K562 (cell line): Measurements from ENCODE around the gene PARP14. TPM values are rescaled to one million over a fixed set of nuclear protein-coding genes. Genes with fewer than 3 reads are reported as not detected.

ENCODE experiments used
- ATAC-seq: fragments of 200-7000 bp; cut with Tn5 transposase; 3 replicates; pipeline ENCODE4 v1.9.1; 2020; ENCODE audit warnings: moderate library complexity
- BruUV-seq: library from RNA; stranded (reverse); fragments of 400-500 nt; replicated peaks from 2 replicates; lab custom pipeline; 2021; lab: Mats Ljungman, UMichigan
- CTCF ChIA-PET: fragments of 300-600 bp; formaldehyde crosslinking; extraction: SDS; loops from one replicate; lab custom pipeline; 2021; ENCODE audit warnings: low intra/inter-chr PET ratio; lab: Yijun Ruan, JAX
- POLR2A ChIA-PET: fragments of 300-600, 350-650 bp; sonication (Branson Sonifier 250); formaldehyde crosslinking; extraction: SDS; loops from one replicate; lab custom pipeline; 2021; ENCODE audit warnings: antibody characterized with exemption, inconsistent platforms; lab: Yijun Ruan, JAX
- DNase-seq, 4 experiments: peaks; one replicate each; pipeline versions ENCODE4 v3.0.0 to v3.0.0-alpha.2; 2011 to 2018; ENCODE audit warnings: low spot score in 3 of 4, mixed read lengths in 3 of 4; ENCODE audit errors: extremely low read depth in 1 of 4
- FAIRE-seq: peaks from 2 replicates; lab custom pipeline; 2011; peaks lifted over from hg19 to GRCh38; lab: Jason Lieb, UNC
- H2AFZ ChIP-seq: 2 replicates; pipeline ENCODE4 v1.6.0; 2011; ENCODE audit warnings: low read depth, low read length, control low read depth, inconsistent platforms
- H3K27ac ChIP-seq: fragments of 200-600 bp; 3 replicates; pipeline ENCODE4 v1.8.0; 2011; ENCODE audit warnings: low read depth, mild to moderate bottlenecking, control low read depth, inconsistent platforms, low read length, moderate library complexity, mixed read lengths; ENCODE audit errors: extremely low read depth
- H3K27me3 ChIP-seq, 2 experiments: fragments of 300-600 bp in 1 of 2; 2 replicates in 1 of 2; 3 replicates in 1 of 2; pipeline versions ENCODE4 v1.6.0 to v1.8.0; 2011; ENCODE audit warnings: inconsistent platforms in 2 of 2, low read length in 2 of 2, mild to moderate bottlenecking in 1 of 2, mixed read lengths in 1 of 2, moderate library complexity in 1 of 2; ENCODE audit not compliant: control insufficient read depth in 2 of 2, insufficient read depth in 2 of 2
- H3K36me3 ChIP-seq: fragments of 300-600 bp; 3 replicates; pipeline ENCODE4 v1.8.0; 2011; ENCODE audit warnings: mild to moderate bottlenecking, low read length, inconsistent platforms; ENCODE audit not compliant: control insufficient read depth, insufficient read depth
- H3K4me1 ChIP-seq, 2 experiments: fragments of 200-600 bp in 1 of 2; replicated peaks in 1 of 2; 2 replicates in 1 of 2; 3 replicates in 1 of 2; pipeline versions ENCODE4 v1.5.1 to v1.8.0; 2011; ENCODE audit warnings: inconsistent platforms in 2 of 2, low read length in 2 of 2, mild to moderate bottlenecking in 1 of 2, mixed read lengths in 1 of 2, moderate library complexity in 1 of 2; ENCODE audit not compliant: control insufficient read depth in 2 of 2, insufficient read depth in 2 of 2
- H3K4me2 ChIP-seq: 2 replicates; pipeline ENCODE4 v1.6.1; 2011; ENCODE audit warnings: low read length, control low read depth, inconsistent platforms, mixed read lengths; ENCODE audit not compliant: insufficient read depth
- H3K4me3 ChIP-seq: fragments of 200-600 bp; sonication (generic), shearing (Covaris generic); 2 replicates; pipeline ENCODE4 v1.5.1; 2016; ENCODE audit warnings: control low read depth, inconsistent platforms
- H3K79me2 ChIP-seq: fragments of 200-600 bp; 3 replicates; pipeline ENCODE4 v1.8.0; 2011; ENCODE audit warnings: low read length, inconsistent platforms; ENCODE audit not compliant: control insufficient read depth, insufficient read depth
- H3K9ac ChIP-seq, 2 experiments: 2 replicates each; pipeline versions ENCODE4 v1.6.0 to v1.6.1; 2011; ENCODE audit warnings: low read depth in 2 of 2, low read length in 2 of 2, control low read depth in 1 of 2, inconsistent platforms in 1 of 2, mild to moderate bottlenecking in 1 of 2, mixed read lengths in 1 of 2; ENCODE audit not compliant: insufficient read depth in 1 of 2
- H3K9me1 ChIP-seq: one replicate; pipeline ENCODE4 v1.6.0; 2011; ENCODE audit warnings: inconsistent platforms, mild to moderate bottlenecking, low read length, moderate library complexity; ENCODE audit not compliant: control insufficient read depth, insufficient read depth
- H3K9me3 ChIP-seq: replicated peaks from 2 replicates; pipeline ENCODE4 v1.5.1; 2011; ENCODE audit warnings: low read depth, low read length, inconsistent platforms; ENCODE audit not compliant: control insufficient read depth, insufficient read depth
- H4K20me1 ChIP-seq: replicated peaks from 2 replicates; pipeline ENCODE4 v1.6.1; 2011; ENCODE audit warnings: low read length, inconsistent platforms, mixed read lengths; ENCODE audit not compliant: control insufficient read depth, insufficient read depth
- ARHGAP35 ChIP-seq: fragments of 450-650 bp; IDR thresholded peaks from 2 replicates; pipeline ENCODE4 v1.6.1; 2018; ENCODE audit not compliant: partially characterized antibody
- PATZ1 ChIP-seq: fragments of 250-450 bp; sonication (Bioruptor Pico); IDR thresholded peaks from 2 replicates; pipeline ENCODE4 v1.5.0; 2020; ENCODE audit warnings: mild to moderate bottlenecking, borderline replicate concordance
- SMARCC2 ChIP-seq: fragments of 450-650 bp; IDR thresholded peaks from 2 replicates; pipeline ENCODE4 v1.6.1; 2017; ENCODE audit warnings: antibody characterized with exemption, moderate library complexity, mild to moderate bottlenecking, low read depth
- TEAD4 ChIP-seq, 2 experiments: sonication (generic) in 1 of 2; formaldehyde crosslinking in 1 of 2; IDR thresholded peaks; 2 replicates each; pipeline versions ENCODE4 v1.6.1 to v1.8.0; 2012 to 2022; ENCODE audit warnings: borderline replicate concordance in 1 of 2, inconsistent platforms in 1 of 2, low read length in 1 of 2, mild to moderate bottlenecking in 1 of 2, missing genetic modification reagents in 1 of 2
- THRAP3 ChIP-seq: fragments of 450-650 bp; IDR thresholded peaks from 2 replicates; pipeline ENCODE4 v1.6.1; 2016; ENCODE audit warnings: mild to moderate bottlenecking, inconsistent platforms, borderline replicate concordance
- WGBS: fragments of 100-300 bp; shearing (Covaris generic); methylation state at CpG from one replicate; pipeline ENCODE4 v1.1.6; 2016; ENCODE audit warnings: low coverage, mixed read lengths; ENCODE audit not compliant: insufficient coverage; ENCODE audit errors: missing lambda C conversion rate; 5-methylcytosine and 5-hydroxymethylcytosine counted together
- in situ Hi-C: fragments of 300-500 bp; cut with MboI; formaldehyde crosslinking; loops from 4 replicates; pipeline ENCODE4 v1.15.0; 2018; ENCODE audit warnings: inconsistent platforms, mixed read lengths
- intact Hi-C: fragments of 100-400 bp; cut with micrococcal nuclease; formaldehyde crosslinking; loops from 2 replicates; pipeline ENCODE4 v1.14.2; 2022
- polyA plus RNA-seq, 8 experiments: library from polyadenylated mRNA; depleted of rRNA in 4 of 8; stranded (reverse) in 5 of 8; unstranded in 3 of 8; fragments of >200 nt; fragmentation: Nextera tagmentation in 2 of 8; fragmentation: Illumina TruSeq in 1 of 8; extraction: Ambion mirVana in 2 of 8; extraction: Trizol in 1 of 8; gene quantifications; 2 replicates each; pipeline versions ENCODE4 v1.2.1 to v1.2.3, GENCODE V29; 2011 to 2014; ENCODE audit warnings: inconsistent platforms in 1 of 8, missing spikeins in 1 of 8
- total RNA-seq, 7 experiments: library from RNA; depleted of rRNA in 6 of 7; stranded (reverse); fragments of >200 nt in 6 of 7; fragmentation: Illumina TruSeq in 2 of 7; extraction: Trizol in 2 of 7; gene quantifications; 2 replicates each; pipeline versions ENCODE4 v1.2.1 to v1.2.3, GENCODE V29; 2011 to 2021; ENCODE audit warnings: low replicate concordance in 1 of 7

The PARP14 gene
- total and polyA plus RNA-seq, 9 of the 15 experiments (the other 6 are each of a cell fraction or from before 2014, with no cell fraction given) = 3.1 to 14.4 (median 9.0) TPM

GRCh38 chr3:122728186-122728585 lies 47.5 kb downstream of the PARP14 start:
- no peak for ATAC-seq
- no peaks in the 10 kb centered on the region for H3K27me3 ChIP-seq
- no peak overlapping the region for H2AFZ ChIP-seq
- H3K9me3 ChIP-seq = no peaks in the 10 kb centered on the region
- TF ChIP-seq SMARCC2 = no peak
- no peak for TF ChIP-seq ARHGAP35
- TF ChIP-seq TEAD4 (IDR thresholded peaks at IDR 0.05; ENCODE audit: low read length) = no peak
- no peak for TF ChIP-seq TEAD4 (CRISPR knock-in tag; IDR thresholded peaks at IDR 0.05; ENCODE audit: borderline replicate concordance)
- no peak for TF ChIP-seq THRAP3
- TF ChIP-seq PATZ1 = no peak
- no peak overlapping the region for H3K4me2 ChIP-seq
- intact Hi-C loops = no loop called here
- in situ Hi-C loops = no loop called here
- FAIRE-seq = no peak
- BruUV-seq = no TSS peak
- no peak overlapping the region for H3K9ac ChIP-seq
- CTCF ChIA-PET = no interaction called here
- peaks cover 5 to 9% of the 10 kb centered on the region in 2 experiments; a peak in 4 of 5 replicates for H3K4me1 ChIP-seq
- H3K4me3 ChIP-seq = no peak overlapping the region
- no peaks in the 10 kb centered on the region for H3K36me3 ChIP-seq
- no peak overlapping the region for H3K27ac ChIP-seq
- no peaks in the 10 kb centered on the region for H4K20me1 ChIP-seq
- POLR2A ChIA-PET = no interaction called here
- no peak for DNase-seq
- WGBS = 53% methylated on average over 3 of the region's 3 CpGs
- H3K9me1 ChIP-seq = peaks cover 2% of the 10 kb centered on the region
- no peaks in the 10 kb centered on the region for H3K79me2 ChIP-seq
